Measurements from ENCODE around the gene NTRK2. TPM values are rescaled to one million over a fixed set of nuclear protein-coding genes. Genes with fewer than 3 reads are reported as not detected.

The NTRK2 gene
- total RNA-seq, 1 donor from 2014 or later, result 16.0 TPM

GRCh38 chr9:84991514-84991870, 322.0 kb downstream of the NTRK2 start:
- Histone ChIP-seq H3K27me3 (no peaks in the 10 kb centered on the region), H3K27ac (no peak overlapping the region), H3K4me3 (no peak overlapping the region), H3K36me3 (no peaks in the 10 kb centered on the region), H3K4me1 (peaks cover 7% of the 10 kb centered on the region), H3K9me3 (no peaks in the 10 kb centered on the region)
- intact Hi-C loops (cut with DNase I), result no loop called here
- no peak for TF ChIP-seq CTCF (IDR thresholded peaks at IDR 0.05)
- no peak for TF ChIP-seq POLR2AphosphoS5 (IDR thresholded peaks at IDR 0.05; ENCODE audit: insufficient read depth in 1 of 2, low read depth in 1 of 2)
- TF ChIP-seq POLR2A (IDR thresholded peaks at IDR 0.05), result no peak
- DNase-seq (ENCODE audit: extremely low spot score in 2 of 2), result no peak

- DNase-seq (ENCODE audit: extremely low spot score in 2 of 2), result no peak
- Histone ChIP-seq H3K36me3 (no peaks in the 10 kb centered on the region), H3K27me3 (no peaks in the 10 kb centered on the region), H3K4me3 (no peak overlapping the region), H3K27ac (no peak overlapping the region), H3K4me1 (peaks cover 16% of the 10 kb centered on the region), H3K9me3 (no peaks in the 10 kb centered on the region)
- TF ChIP-seq CTCF (IDR thresholded peaks at IDR 0.05), result no peak
- intact Hi-C loops (cut with DNase I), result no loop called here
Measured at GRCh38 chr9:84992381-84992780, 322.9 kb downstream of the NTRK2 start.

GRCh38 chr9:84993105-84993504, 323.6 kb downstream of the NTRK2 start:
- Histone ChIP-seq H3K36me3 (no peaks in the 10 kb centered on the region), H3K27ac (no peak overlapping the region), H3K4me3 (no peak overlapping the region), H3K9me3 (no peaks in the 10 kb centered on the region), H3K4me1 (peaks cover 20% of the 10 kb centered on the region), H3K27me3 (no peaks in the 10 kb centered on the region)
- DNase-seq (ENCODE audit: extremely low spot score in 2 of 2), result no peak
- intact Hi-C loops (cut with DNase I), result no loop called here
- TF ChIP-seq CTCF (IDR thresholded peaks at IDR 0.05), result no peak
- no peak for TF ChIP-seq POLR2AphosphoS5 (IDR thresholded peaks at IDR 0.05; ENCODE audit: insufficient read depth in 1 of 2, low read depth in 1 of 2)
- no peak for TF ChIP-seq POLR2A (IDR thresholded peaks at IDR 0.05)

GRCh38 chr9:84996029-84996428, 326.5 kb downstream of the NTRK2 start:
- Histone ChIP-seq H3K36me3 (no peaks in the 10 kb centered on the region), H3K9me3 (no peaks in the 10 kb centered on the region), H3K4me3 (no peak overlapping the region), H3K4me1 (peaks cover 20% of the 10 kb centered on the region), H3K27ac (no peak overlapping the region), H3K27me3 (no peaks in the 10 kb centered on the region)
- no peak for DNase-seq (ENCODE audit: extremely low spot score in 2 of 2)
- intact Hi-C loops (cut with DNase I), result no loop called here
- TF ChIP-seq POLR2AphosphoS5 (IDR thresholded peaks at IDR 0.05; ENCODE audit: insufficient read depth in 1 of 2, low read depth in 1 of 2), result peak in 1 of 2 donors; percentile 49
- no peak for TF ChIP-seq CTCF (IDR thresholded peaks at IDR 0.05)

GRCh38 chr9:84996716-84997115, 327.2 kb downstream of the NTRK2 start:
- no peaks in the 10 kb centered on the region for H3K9me3 ChIP-seq
- TF ChIP-seq POLR2AphosphoS5 (IDR thresholded peaks at IDR 0.05; ENCODE audit: insufficient read depth in 1 of 2, low read depth in 1 of 2), result no peak
- TF ChIP-seq CTCF (IDR thresholded peaks at IDR 0.05), result no peak
- TF ChIP-seq POLR2A (IDR thresholded peaks at IDR 0.05), result no peak
- DNase-seq (ENCODE audit: extremely low spot score in 2 of 2), result no peak
- intact Hi-C loops (cut with DNase I), result no loop called here
- peaks cover 20% of the 10 kb centered on the region for H3K4me1 ChIP-seq
- no peak overlapping the region for H3K4me3 ChIP-seq
- no peaks in the 10 kb centered on the region for H3K36me3 ChIP-seq
- H3K27me3 ChIP-seq, result no peaks in the 10 kb centered on the region
- H3K27ac ChIP-seq, result no peak overlapping the region

Measured in vagina (tissue), 2 donors.